GM06990 (cell line): Measurements from ENCODE around the gene GPHN.

Source experiments
- DNase-seq: peaks from one replicate; pipeline ENCODE4 v3.0.0-alpha.2; 2011; ENCODE audit not compliant: insufficient read length; ENCODE audit errors: extremely low read depth
- H3K27me3 ChIP-seq: replicated peaks from 2 replicates; pipeline ENCODE4 v1.6.0; 2011; ENCODE audit warnings: low read length; ENCODE audit not compliant: control insufficient read depth, insufficient read depth
- H3K36me3 ChIP-seq: 2 replicates; pipeline ENCODE4 v1.5.1; 2011; ENCODE audit warnings: low read length; ENCODE audit not compliant: control insufficient read depth, insufficient read depth
- H3K4me3 ChIP-seq: replicated peaks from 2 replicates; pipeline ENCODE4 v1.5.1; 2011; ENCODE audit warnings: low read depth, mild to moderate bottlenecking, control low read depth, low read length
- CTCF ChIP-seq: IDR thresholded peaks from 2 replicates; pipeline ENCODE4 v1.5.1; 2011; ENCODE audit warnings: low read length, control low read depth, mild to moderate bottlenecking, inconsistent platforms; ENCODE audit not compliant: insufficient read depth, poor library complexity, severe bottlenecking

The GPHN gene

GRCh38 chr14:66651536-66652220, 143.7 kb downstream of the GPHN start:
- Histone ChIP-seq H3K36me3 (no peaks in the 10 kb centered on the region), H3K27me3 (no peaks in the 10 kb centered on the region), H3K4me3 (no peak overlapping the region)
- no peak for TF ChIP-seq CTCF
- no peak for DNase-seq

GRCh38 chr14:66652525-66653106, 144.7 kb downstream of the GPHN start:
- TF ChIP-seq CTCF, result no peak
- no peak for DNase-seq
- no peaks in the 10 kb centered on the region for H3K27me3 ChIP-seq
- H3K36me3 ChIP-seq, result no peaks in the 10 kb centered on the region
- no peak overlapping the region for H3K4me3 ChIP-seq

GRCh38 chr14:66657780-66658179, 149.8 kb downstream of the GPHN start:
- Histone ChIP-seq H3K27me3 (no peaks in the 10 kb centered on the region), H3K4me3 (no peak overlapping the region), H3K36me3 (no peaks in the 10 kb centered on the region)
- no peak for TF ChIP-seq CTCF
- no peak for DNase-seq

- H3K27me3 ChIP-seq, result no peaks in the 10 kb centered on the region
- no peak for DNase-seq
- no peak overlapping the region for H3K4me3 ChIP-seq
- H3K36me3 ChIP-seq, result no peaks in the 10 kb centered on the region
- TF ChIP-seq CTCF, result peak; percentile 16
Measured at GRCh38 chr14:66662374-66662773, 154.4 kb downstream of the GPHN start.

- Histone ChIP-seq H3K27me3 (no peaks in the 10 kb centered on the region), H3K36me3 (no peaks in the 10 kb centered on the region; the same call in 1 of the 2 replicates), H3K4me3 (no peak overlapping the region)
- DNase-seq, result no peak
- no peak for TF ChIP-seq CTCF
Measured at GRCh38 chr14:66677780-66678179, 169.8 kb downstream of the GPHN start.
